GM18873 (cell line): ENCODE results near the gene SOX9.
"Not testable (repeated sequence)": the region's sequence is repeated elsewhere in the genome, so short reads cannot be mapped to it uniquely, and the experiment has no call there.

Experiments used
- ATAC-seq: cut with Tn5 transposase; IDR thresholded peaks from one replicate; pipeline ENCODE4 v1.9.1; 2021; ENCODE audit warnings: mild to moderate bottlenecking, moderate library complexity, moderate number of reproducible peaks; ENCODE audit not compliant: unreplicated experiment, low FRiP score

The SOX9 gene

DNA sequence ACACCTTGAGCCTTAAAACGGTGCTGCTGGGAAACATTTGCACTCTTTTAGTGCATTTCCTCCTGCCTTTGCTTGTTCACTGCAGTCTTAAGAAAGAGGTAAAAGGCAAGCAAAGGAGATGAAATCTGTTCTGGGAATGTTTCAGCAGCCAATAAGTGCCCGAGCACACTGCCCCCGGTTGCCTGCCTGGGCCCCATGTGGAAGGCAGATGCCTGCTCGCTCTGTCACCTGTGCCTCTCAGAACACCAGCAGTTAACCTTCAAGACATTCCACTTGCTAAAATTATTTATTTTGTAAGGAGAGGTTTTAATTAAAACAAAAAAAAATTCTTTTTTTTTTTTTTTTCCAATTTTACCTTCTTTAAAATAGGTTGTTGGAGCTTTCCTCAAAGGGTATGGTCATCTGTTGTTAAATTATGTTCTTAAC is 4.4 kb downstream of the SOX9 start:
- no peak for ATAC-seq

DNA sequence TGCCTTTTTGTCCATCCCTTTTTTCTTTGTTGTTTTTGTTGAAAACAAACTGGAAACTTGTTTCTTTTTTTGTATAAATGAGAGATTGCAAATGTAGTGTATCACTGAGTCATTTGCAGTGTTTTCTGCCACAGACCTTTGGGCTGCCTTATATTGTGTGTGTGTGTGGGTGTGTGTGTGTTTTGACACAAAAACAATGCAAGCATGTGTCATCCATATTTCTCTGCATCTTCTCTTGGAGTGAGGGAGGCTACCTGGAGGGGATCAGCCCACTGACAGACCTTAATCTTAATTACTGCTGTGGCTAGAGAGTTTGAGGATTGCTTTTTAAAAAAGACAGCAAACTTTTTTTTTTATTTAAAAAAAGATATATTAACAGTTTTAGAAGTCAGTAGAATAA is 4.9 kb downstream of the SOX9 start:
- no peak for ATAC-seq

DNA sequence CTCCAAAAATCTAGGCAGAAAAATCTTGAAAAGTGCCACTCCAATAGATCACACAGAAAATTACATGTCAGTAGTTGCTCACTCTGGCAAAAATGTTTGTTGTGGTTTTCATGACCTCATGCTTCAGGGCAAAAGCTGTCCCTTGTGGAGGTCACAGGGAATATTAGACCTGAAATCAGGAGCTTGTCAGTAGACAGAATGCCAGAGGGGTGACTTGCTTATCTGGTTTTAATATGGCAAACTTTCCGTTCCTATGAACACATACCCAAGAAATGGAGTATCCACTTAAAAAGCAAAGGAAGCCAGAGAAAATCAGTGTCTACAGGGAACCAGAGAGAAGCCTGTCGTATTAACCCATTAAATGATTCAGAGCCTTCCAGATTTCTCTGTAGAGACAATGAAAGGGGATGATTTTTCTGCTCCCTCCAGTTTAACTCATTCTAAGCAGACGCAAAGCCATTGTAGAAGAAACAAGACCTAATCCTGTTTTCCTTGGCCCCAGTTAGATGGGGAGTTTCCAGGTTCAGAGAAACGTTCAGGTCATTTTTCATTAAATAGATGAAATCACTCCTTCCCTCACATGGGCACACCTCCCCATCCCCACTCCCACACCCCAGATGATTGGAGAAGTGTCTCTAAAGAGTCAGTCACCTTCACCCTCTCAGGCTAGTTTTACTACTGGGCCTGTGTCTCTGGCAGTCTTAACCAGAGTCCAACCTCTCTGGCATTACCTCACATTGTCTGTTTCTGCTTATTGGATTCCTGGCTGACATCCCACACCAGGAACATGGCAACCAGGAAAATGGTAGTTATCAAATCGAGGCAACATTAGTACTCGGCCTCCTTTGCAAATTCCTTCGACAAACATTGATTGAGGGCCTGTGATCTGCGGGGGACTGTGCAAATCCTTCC is 6.0 kb downstream of the SOX9 start:
- ATAC-seq: no peak

DNA sequence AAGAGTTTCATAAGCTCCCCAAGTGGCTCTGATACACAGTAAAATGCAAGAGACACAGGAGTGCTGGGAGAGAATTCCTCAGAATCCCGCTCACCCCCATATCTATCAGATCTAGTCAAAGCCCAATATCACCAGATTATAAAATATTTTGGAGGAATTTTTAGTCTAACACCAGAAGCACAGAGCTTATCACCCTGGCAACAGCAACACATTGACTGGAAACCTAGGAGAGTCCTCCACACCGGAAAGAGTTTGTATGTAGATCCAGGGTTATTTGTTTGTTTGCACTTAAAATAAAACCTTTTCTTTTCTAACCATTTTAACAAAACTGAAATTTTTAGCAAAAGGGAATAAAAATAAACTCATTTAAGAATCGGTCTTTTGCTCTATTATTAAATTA is 7.2 kb downstream of the SOX9 start:
- ATAC-seq: no peak

DNA sequence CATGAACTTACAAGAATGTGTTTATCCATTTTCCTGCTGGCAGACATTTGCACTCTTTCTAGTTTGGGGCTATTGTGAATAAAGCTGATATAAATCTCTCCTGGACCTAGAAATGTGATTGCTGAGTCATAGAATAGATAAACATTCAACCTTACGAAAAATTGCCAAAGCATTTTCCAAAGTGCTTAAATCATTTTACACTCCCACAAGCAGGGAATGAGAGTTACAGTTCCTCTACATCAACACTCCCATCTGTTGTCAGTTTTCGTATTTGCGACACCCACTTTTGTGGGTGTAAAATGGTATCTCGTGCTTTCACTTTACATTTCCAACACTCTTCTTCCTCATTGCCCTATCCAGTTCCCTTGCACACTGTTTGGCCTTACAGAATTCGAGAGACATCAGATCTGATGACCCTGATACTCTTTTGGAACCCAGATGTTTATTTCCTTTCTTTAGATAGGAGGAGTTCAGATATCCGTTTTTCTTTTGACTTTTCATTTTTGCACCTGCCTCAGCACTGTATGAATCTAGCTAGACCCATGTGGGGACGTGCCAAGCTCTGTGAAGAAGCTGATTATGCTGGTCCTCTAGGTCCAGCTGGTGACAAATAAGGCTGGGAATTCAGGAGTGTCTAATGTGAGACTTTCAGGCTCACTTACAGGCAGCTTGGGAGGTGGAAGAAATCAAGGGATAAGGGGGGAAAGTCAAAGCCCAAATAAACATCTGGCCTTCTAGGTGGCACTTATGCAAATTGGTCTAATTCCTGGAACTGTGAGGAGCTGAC is 14.0 kb downstream of the SOX9 start:
- no peak for ATAC-seq

DNA sequence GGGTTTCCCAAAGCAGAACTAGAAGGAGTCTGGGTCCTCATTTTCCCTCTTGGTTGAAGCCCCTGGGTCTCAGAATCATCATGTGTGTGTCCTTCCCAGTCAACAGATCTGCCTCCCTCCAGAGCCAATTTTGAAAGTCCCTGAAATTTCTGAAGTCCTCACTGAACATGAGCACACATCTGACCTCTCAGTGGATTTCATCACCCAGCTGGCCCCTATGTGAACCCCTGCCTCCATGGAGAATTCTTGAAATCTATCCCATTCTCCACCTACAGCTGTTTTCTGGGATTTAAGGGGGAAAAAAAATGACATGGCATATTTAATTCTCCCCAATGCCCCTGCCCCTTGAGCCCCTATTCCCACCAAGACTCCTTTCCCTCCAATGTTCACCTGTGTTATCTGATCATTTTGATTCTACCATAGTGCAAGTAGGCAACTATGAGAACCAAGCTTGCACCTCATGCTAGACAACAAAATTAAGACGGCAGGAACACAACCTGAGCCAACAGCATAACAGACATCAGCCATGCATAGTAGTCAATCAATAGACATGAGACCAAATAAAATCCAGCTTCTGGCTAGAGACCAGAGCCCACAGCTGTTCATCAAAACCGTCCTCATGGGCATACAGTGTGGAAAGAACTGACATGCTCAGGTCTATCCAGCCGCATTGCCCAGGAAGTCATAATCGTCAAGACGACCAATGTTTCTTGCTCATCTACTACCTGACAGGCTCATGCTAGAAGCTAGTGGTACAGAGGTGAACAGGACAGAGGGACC is 14.9 kb downstream of the SOX9 start:
- ATAC-seq: no peak

DNA sequence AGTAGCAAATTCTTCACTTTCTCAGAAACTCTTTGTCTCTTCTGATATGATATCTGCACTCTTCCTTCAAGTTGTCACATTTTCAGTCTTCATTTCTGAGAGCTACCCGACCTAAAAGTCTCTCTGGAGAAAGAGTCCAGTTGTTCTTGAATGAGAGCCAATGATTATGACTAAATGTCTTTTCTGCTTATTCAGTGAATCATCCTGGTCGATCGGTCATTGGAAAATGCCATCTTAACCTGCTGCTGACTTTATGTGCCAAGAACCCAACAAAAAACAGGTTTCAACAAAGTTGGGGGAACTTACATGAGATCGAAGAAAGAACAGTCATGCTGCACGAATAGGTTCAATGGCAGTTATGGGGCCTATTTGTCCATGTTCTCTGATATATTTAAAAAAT is 15.9 kb downstream of the SOX9 start:
- no peak for ATAC-seq

DNA sequence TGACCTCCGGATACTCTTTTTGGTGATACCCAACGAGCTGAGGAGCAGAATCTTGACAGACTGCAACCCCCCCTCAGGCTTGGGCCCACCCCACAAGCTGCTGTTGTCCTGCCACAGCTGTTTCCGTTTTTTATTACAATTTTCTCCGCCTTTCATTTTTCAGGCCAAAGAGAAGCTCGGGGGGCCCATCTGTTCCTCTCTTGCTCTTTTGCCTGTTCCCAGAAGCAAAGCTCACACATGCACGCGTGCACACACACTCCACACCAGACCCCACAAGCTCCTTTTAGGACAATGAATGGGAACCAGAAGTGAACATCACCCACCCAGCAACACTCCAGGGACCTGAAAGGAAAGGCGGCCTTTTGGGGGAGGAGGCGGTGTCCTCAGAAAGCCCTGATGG is 16.3 kb downstream of the SOX9 start:
- ATAC-seq: no peak

DNA sequence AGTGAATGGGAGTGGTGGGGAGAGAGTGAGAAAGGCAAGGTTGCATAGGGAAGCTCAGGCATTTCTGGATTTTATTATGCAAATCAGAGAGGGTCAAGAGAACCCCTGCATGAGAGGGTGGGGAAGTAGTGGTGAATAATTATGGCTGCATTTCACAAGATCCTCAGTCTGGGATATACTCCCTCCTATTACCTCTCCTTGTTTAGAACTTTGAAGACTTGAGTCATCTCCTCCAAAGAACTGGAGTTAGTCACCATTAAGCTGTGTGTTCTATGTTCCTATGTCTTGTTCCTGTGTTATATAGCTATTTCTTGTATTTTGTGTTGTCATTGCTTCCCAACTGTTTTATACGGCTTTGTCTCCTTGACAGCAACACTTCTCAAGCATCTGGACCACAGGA is 18.4 kb downstream of the SOX9 start:
- ATAC-seq: no peak

DNA sequence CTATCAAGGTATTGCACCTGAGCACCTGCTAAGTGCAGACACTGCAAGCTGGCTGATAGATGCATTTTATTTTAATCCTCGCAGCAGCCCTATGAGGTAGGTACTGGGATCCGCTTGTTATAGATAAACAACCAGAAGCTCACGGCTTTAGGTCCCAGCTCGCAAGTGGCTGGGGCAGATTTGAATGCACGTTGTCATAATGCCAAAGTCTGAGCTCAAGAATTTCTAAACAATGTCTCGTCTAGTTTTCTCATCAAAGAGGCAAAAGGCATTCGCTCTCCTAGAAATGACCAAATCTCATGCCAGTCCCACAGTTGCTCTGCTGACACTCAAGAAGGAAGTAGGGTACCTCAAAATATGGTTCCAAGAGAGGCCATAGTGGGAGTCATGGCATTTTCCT is 20.5 kb downstream of the SOX9 start:
- ATAC-seq: no peak

DNA sequence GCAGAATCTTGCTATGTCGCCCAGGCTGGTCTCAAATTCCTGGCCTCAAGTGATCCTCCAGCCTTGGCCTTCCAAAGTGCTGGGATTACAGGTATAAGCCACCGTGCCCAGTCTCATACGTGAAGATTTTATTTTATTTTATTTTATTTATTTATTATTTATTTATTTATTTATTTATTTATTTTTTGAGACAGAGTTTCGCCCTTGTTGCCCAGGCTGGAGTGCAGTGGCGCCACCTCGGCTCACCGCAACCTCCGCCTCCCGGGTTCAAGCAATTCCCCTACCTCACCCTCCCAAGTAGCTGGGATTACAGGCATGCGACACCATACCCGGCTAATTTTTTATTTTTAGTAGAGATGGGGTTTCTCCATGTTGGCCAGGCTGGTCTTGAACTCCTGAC is 21.3 kb downstream of the SOX9 start:
- not testable (repeated sequence) for ATAC-seq

DNA sequence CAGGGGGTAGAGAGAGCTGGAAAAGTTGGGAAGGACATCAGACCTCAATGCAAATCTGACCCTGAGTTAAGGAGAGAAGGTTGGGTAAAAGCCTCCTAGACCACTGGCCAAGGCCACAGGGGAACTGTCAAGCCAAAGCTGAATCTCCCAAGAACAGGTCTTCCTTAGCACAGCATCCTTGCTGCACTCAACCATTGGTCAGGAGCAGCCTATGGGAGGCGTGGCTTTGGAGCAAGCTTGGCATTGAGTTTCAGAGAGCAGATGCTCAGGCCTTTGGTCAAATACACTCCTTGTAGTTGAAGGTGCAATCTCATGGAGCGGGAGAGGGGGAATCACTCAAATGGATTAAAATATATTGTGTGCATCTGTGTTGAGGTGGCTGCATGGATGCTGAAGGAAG is 21.8 kb downstream of the SOX9 start:
- no peak for ATAC-seq

DNA sequence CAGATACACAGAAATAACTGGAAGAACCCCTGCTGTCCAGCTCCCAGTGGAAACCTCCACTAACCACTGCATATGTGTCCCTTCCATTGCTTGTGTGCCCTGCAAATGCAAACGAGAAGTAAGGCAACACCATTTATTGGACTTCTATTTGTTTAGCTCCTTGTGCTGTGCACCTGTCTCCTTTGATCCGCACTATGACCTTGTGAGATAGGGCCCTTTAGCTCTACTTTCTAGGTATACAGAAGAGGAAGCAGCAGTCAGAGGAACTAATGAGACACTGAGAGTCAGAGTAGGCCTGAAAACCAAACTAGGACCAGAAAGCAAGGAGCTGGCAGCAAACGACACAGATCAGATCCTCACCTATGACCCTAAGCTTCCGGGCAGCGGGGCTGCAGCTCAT is 22.4 kb downstream of the SOX9 start:
- ATAC-seq: no peak

DNA sequence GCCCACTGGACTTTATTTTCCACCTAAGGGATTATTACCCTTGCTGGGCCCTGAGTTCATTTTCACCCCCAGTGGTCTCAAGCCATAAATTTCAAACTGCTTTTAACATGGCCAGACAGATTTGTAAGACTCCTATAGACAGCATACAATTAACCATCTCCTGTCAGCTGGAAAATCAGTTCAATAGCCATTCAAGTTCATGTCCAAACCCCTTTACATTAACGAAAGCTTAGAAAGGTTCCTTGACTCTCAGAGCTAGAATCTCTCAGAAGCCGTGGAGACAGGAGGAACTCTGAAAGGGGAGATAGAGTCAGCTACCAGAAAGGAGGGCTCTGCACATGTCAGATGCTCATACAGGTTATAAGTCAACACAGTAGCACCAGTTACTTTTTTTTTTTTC is 23.3 kb downstream of the SOX9 start:
- ATAC-seq: no peak

DNA sequence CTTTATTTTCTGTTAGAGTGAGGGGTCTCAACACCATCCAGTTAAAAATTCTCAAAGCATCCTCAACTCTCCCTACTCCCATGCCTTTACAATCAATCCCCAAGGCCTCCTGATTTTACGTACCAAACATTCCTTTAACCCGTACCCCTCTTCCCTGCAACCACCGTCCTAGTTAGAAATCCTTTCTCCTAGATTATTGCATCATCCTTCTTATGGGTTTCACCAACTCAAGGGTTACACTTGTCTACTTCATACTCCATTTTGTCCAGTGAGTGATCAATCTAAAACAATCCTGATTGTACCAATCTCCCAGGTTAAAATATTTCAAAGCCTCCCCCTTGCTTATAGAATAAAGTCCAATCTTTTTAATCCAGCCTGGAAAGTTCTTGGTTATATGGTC is 24.7 kb downstream of the SOX9 start:
- no peak for ATAC-seq

DNA sequence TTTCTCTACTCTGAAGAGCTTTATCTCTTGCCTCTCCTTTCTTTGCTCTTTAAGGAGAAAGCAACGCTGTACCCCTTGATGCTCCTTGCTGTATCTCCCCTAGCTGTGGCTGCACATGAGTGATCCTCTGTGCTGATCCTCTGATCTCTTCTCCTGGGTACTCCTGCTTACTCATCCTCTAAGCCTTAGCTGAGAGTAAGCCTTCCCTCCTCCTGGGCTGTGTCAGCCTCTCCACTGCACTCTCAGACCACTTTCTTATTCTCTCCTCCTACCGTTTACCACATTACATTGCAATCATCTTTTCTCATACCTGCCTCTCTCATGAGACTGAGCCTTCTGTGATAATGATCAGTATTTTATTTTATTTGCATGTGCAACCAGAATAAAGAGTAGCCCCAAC is 25.1 kb downstream of the SOX9 start:
- ATAC-seq: no peak

DNA sequence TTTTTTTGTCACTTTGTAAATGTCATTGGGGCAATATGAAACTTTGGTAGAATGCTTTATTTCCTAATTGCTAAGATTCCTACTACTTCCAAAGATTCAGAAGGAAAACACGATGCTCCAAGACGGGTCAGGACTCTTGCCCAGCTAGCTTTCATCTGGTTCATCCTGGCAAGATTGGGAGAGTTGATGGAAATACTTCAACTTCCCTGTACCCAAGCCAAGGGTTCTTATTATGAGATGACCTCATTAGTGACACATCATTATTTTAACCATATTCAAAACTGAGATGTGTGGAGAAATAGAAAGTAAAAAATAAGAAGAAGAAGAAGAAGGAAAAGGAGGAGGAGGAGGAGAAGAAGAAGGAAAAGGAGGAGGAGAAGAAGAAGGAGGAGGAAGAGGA is 25.6 kb downstream of the SOX9 start:
- no peak for ATAC-seq

DNA sequence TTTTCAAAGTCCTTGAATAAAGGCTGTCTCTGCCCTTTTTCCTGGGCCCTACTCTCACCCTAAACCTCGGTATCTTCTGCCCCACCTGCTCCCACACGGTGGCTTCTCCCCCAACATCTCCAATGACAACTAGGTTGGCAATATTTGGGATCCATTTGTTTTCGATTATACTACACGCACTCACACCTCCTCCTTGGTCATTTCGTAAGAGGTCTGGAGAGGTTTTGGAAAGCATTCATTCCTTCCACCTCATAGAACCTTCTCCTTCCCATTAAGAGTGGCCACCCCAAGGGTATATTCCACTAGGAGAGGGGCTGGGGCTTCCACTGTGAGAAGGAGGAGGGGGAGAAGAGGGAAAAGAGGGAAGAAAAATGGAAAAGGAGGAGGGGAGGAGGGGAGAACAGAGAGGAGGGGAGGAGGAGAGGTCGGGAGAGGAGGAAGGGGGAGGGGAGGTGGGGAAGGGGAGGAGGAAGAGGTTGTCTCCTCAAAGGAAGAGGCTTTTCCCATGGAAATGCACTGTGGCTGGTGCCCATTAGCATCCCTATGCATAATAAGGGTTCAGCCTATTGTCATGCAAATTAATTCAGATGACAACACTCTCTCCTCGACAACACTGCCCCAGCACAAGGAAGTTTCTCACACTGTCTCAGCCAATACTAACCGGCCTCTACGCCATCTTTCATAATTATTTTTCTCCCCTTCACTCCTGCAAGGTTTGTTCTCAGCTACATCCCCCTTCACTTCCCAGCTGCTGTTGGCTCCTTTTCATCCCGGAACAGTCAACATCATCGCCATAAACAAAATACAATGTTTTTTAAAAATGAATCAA is 30.0 kb downstream of the SOX9 start:
- ATAC-seq: no peak

DNA sequence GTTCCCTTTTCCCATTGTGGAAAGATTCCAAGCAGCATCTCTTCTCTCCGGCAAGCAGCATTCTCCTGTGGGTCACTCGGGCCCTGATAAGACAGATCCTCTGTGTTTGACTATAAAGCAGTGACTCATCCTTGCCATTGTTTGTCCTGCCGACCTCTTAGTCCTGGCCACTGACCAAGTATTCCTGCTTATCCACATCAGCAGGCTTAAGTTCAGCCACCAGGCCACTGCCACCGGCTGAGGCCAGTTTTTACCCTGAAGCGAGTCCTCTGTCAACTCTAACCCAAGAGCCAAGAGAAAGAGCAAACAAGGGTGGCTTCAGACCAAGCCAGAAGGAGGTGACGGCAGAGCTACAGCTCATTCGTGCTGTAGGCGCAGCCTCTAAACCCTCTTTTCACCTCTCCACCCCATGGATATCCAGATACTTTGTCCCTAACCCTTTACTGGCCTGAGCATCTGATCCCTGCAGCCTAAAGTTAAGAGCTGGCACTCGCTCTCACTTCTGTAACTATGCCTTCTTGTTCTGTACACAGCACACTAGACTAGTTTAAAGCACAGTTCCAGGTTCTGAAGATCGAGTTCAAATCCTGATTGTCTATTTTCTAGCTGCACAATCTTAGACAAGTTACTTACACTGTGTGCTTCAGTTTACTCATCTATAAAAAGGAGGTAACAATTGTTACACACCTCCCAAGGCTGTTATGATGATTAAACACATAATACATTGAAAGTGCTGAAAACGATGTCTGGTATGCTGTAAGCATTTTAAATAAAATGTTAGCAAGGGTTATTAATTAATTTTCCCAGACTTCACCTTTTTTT is 31.0 kb downstream of the SOX9 start:
- ATAC-seq: no peak
